B cell (primary cell): ENCODE measurements around the gene COL5A1.

Source experiments
- EZH2 ChIP-seq: IDR thresholded peaks from 2 replicates; pipeline ENCODE4 v1.6.1; 2012; ENCODE audit warnings: borderline replicate concordance, low read depth, mild to moderate bottlenecking, moderate library complexity, low read length; ENCODE audit not compliant: insufficient read depth, poor library complexity, severe bottlenecking
- TF ChIP-seq, protein P1 (sequence below): fragments of 200-600 bp; IDR thresholded peaks from one replicate; pipeline ENCODE4 v1.8.0; 2022; ENCODE audit warnings: antibody characterized with exemption, mild to moderate bottlenecking

GRCh38 chr9:134592819-134593200 lies 48.8 kb upstream of the COL5A1 start:
- TF ChIP-seq, protein P1, sequence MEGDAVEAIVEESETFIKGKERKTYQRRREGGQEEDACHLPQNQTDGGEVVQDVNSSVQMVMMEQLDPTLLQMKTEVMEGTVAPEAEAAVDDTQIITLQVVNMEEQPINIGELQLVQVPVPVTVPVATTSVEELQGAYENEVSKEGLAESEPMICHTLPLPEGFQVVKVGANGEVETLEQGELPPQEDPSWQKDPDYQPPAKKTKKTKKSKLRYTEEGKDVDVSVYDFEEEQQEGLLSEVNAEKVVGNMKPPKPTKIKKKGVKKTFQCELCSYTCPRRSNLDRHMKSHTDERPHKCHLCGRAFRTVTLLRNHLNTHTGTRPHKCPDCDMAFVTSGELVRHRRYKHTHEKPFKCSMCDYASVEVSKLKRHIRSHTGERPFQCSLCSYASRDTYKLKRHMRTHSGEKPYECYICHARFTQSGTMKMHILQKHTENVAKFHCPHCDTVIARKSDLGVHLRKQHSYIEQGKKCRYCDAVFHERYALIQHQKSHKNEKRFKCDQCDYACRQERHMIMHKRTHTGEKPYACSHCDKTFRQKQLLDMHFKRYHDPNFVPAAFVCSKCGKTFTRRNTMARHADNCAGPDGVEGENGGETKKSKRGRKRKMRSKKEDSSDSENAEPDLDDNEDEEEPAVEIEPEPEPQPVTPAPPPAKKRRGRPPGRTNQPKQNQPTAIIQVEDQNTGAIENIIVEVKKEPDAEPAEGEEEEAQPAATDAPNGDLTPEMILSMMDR, result no peak
- TF ChIP-seq EZH2, result no peak
